KOPT-K1 (cell line): Measurements from ENCODE around the gene SLC37A1.
"Not testable (repeated sequence)": the region's sequence is repeated elsewhere in the genome, so short reads cannot be mapped to it uniquely, and the experiment has no call there.

Experiments
- H3K27ac ChIP-seq: fragments of 200-600 bp; sonication (generic); 2 replicates; pipeline ENCODE4 v1.5.1; 2016; ENCODE audit warnings: antibody characterized with exemption, mild to moderate bottlenecking, low read depth, low read length; ENCODE audit not compliant: poor library complexity, severe bottlenecking
- H3K36me3 ChIP-seq: fragments of 200-600 bp; sonication (generic); 2 replicates; pipeline ENCODE4 v1.5.1; 2017; ENCODE audit warnings: antibody characterized with exemption, mild to moderate bottlenecking, low read length, moderate library complexity; ENCODE audit not compliant: insufficient read depth
- H3K9me3 ChIP-seq: fragments of 200-600 bp; sonication (generic); 2 replicates; pipeline ENCODE4 v1.5.1; 2017; ENCODE audit warnings: antibody characterized with exemption, low read length, mild to moderate bottlenecking; ENCODE audit not compliant: insufficient read depth, poor library complexity, severe bottlenecking

Gene SLC37A1

DNA sequence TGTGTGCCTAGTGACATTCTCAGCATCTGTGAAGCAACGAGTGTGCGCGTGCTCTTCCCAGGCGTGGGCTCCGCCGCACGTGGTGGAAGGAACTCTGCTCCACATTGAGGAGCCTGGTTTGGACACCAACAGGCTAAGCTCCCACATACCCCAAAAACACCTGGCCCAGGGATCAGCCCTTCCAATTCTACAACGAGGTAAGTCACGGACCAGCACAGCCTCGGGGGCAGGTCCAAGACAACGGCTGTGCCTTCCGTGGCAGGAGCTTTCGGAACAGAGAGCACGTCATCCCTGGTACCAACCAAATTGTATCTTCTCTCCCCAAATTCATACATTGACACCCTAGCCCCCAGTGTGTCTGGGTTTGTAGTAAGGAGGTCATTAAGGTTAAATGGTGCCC, 112.5 kb downstream of the SLC37A1 start:
- Histone ChIP-seq H3K36me3 (no peaks in the 10 kb centered on the region), H3K9me3 (no peaks in the 10 kb centered on the region), H3K27ac (no peak overlapping the region)

GRCh38 chr21:42627527-42628289, 114.1 kb downstream of the SLC37A1 start:
- Histone ChIP-seq H3K9me3 (no peaks in the 10 kb centered on the region), H3K27ac (no peak overlapping the region), H3K36me3 (no peaks in the 10 kb centered on the region)

GRCh38 chr21:42628466-42629061, 114.9 kb downstream of the SLC37A1 start:
- H3K27ac ChIP-seq, H3K36me3 ChIP-seq, H3K9me3 ChIP-seq: not testable (repeated sequence)

DNA sequence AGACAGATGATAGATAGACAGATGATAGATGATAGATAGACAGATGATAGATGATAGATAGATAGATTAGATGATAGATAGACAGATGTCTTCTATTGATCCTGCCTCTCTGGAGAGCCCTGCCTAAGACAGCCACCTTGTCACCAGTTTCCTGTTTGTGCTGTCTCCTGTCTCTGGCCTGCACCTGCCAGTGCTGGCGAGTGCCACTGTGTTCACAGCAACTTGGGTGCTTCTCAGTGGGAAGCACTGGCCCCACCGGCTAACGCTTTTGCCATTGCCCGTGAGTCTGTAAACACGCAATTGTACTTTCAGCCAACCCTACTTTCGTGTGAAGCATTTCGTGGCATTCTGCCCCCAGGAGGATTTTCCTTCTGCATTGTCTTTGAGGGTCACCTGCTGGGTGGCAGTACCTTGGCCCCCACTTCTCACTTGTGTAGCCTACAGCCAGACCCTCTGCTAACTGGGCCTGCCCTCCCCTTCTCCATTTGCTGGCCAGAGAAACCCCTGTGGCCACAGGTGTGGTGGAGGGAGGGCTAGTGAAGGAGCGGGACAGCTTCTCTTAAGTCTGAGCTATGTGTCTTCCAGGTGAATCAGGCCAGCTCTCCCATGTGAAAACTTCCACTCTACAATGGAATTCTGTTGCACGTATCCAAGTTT, 116.4 kb downstream of the SLC37A1 start:
- Histone ChIP-seq H3K27ac (no peak overlapping the region), H3K9me3 (no peaks in the 10 kb centered on the region), H3K36me3 (no peaks in the 10 kb centered on the region)

- no peaks in the 10 kb centered on the region for H3K9me3 ChIP-seq
- H3K36me3 ChIP-seq: no peaks in the 10 kb centered on the region
- no peak overlapping the region for H3K27ac ChIP-seq
Observed at GRCh38 chr21:42630626-42631025, 117.0 kb downstream of the SLC37A1 start.
